CD14-positive monocyte (primary cell): Measurements from ENCODE around the gene PARL. TPM values are rescaled to one million over a fixed set of nuclear protein-coding genes. Genes with fewer than 3 reads are reported as not detected.

Experiments
- DNase-seq, 3 donors: peaks; one replicate each; pipeline ENCODE4 v3.0.0-alpha.2; 2011 to 2022
- H2AFZ ChIP-seq: 2 replicates; pipeline ENCODE4 v1.6.0; 2012; ENCODE audit warnings: mild to moderate bottlenecking, low read depth, low read length, inconsistent platforms; ENCODE audit not compliant: insufficient read depth, poor library complexity, severe bottlenecking
- H3K27ac ChIP-seq, 2 donors: 1 replicate in 1 of 2; 2 replicates in 1 of 2; pipeline ENCODE4 v1.5.1; 2012 to 2013; ENCODE audit warnings: low read length in 2 of 2, control low read depth in 1 of 2, inconsistent platforms in 1 of 2, low read depth in 1 of 2, mild to moderate bottlenecking in 1 of 2
- H3K27me3 ChIP-seq, 2 donors: one replicate each; pipeline versions ENCODE4 v1.6.0 to v1.6.1; 2011 to 2013; ENCODE audit warnings: low read length in 2 of 2; ENCODE audit not compliant: control insufficient read depth in 2 of 2, insufficient read depth in 2 of 2
- H3K36me3 ChIP-seq, 2 donors: replicated peaks in 1 of 2; 1 replicate in 1 of 2; 2 replicates in 1 of 2; pipeline versions ENCODE4 v1.5.1 to v1.6.1; 2012 to 2013; ENCODE audit warnings: low read length in 2 of 2, control low read depth in 1 of 2, inconsistent platforms in 1 of 2, mild to moderate bottlenecking in 1 of 2; ENCODE audit not compliant: insufficient read depth in 2 of 2, control insufficient read depth in 1 of 2
- H3K4me1 ChIP-seq, 2 donors: 1 replicate in 1 of 2; 2 replicates in 1 of 2; pipeline versions ENCODE4 v1.5.1 to v1.6.1; 2012 to 2013; ENCODE audit warnings: low read length in 2 of 2, control low read depth in 1 of 2, inconsistent platforms in 1 of 2, mild to moderate bottlenecking in 1 of 2, moderate library complexity in 1 of 2; ENCODE audit not compliant: insufficient read depth in 2 of 2, control insufficient read depth in 1 of 2
- H3K4me2 ChIP-seq: replicated peaks from 2 replicates; pipeline ENCODE3; 2012; ENCODE audit warnings: low read length, moderate library complexity, mild to moderate bottlenecking; ENCODE audit not compliant: poor library complexity, severe bottlenecking; ENCODE audit errors: extremely low read depth
- H3K4me3 ChIP-seq, 3 experiments: fragments of 200-600 bp in 1 of 3; sonication (generic) in 1 of 3; replicated peaks in 1 of 3; 1 replicate in 2 of 3; 2 replicates in 1 of 3; pipeline ENCODE4 v1.5.1; 2011 to 2013; ENCODE audit warnings: low read length in 3 of 3, mild to moderate bottlenecking in 3 of 3, control low read depth in 2 of 3, low read depth in 2 of 3, inconsistent platforms in 1 of 3, moderate library complexity in 1 of 3
- H3K79me2 ChIP-seq: 2 replicates; pipeline ENCODE4 v1.6.0; 2012; ENCODE audit warnings: mild to moderate bottlenecking, control low read depth, inconsistent platforms, low read length, moderate library complexity; ENCODE audit not compliant: insufficient read depth
- H3K9ac ChIP-seq: 2 replicates; pipeline ENCODE4 v1.6.0; 2017; ENCODE audit warnings: low read length, mild to moderate bottlenecking; ENCODE audit not compliant: insufficient read depth, poor library complexity, severe bottlenecking
- H3K9me3 ChIP-seq, 2 donors: replicated peaks in 1 of 2; 1 replicate in 1 of 2; 2 replicates in 1 of 2; pipeline versions ENCODE4 v1.5.1 to v1.6.1; 2012 to 2013; ENCODE audit warnings: low read length in 2 of 2, control low read depth in 1 of 2; ENCODE audit not compliant: control insufficient read depth in 1 of 2, insufficient read depth in 1 of 2
- H4K20me1 ChIP-seq: 2 replicates; pipeline ENCODE4 v1.6.0; 2012; ENCODE audit warnings: mild to moderate bottlenecking, low read length, control low read depth, moderate library complexity; ENCODE audit not compliant: insufficient read depth
- H3K27ac Mint-ChIP-seq, 7 donors: one replicate each; pipeline ENCODE4 v1.8.0; 2020; ENCODE audit warnings: mild to moderate bottlenecking in 7 of 7, mixed read lengths in 7 of 7, moderate library complexity in 6 of 7, inconsistent platforms in 2 of 7
- H3K27me3 Mint-ChIP-seq, 3 donors: one replicate each; pipeline ENCODE4 v1.8.0; 2021 to 2022; ENCODE audit warnings: low read depth in 3 of 3, mild to moderate bottlenecking in 3 of 3, mixed read lengths in 3 of 3, moderate library complexity in 3 of 3, inconsistent platforms in 1 of 3
- H3K36me3 Mint-ChIP-seq, 2 donors: one replicate each; pipeline ENCODE4 v1.8.0; 2020; ENCODE audit warnings: mixed read lengths in 2 of 2, inconsistent platforms in 1 of 2, mild to moderate bottlenecking in 1 of 2
- H3K4me1 Mint-ChIP-seq: one replicate; pipeline ENCODE4 v1.8.0; 2020; ENCODE audit warnings: mild to moderate bottlenecking, mixed read lengths
- H3K4me3 Mint-ChIP-seq, 2 donors: one replicate each; pipeline ENCODE4 v1.8.0; 2020; ENCODE audit warnings: mild to moderate bottlenecking in 2 of 2, mixed read lengths in 2 of 2, moderate library complexity in 1 of 2
- H3K9me3 Mint-ChIP-seq, 7 donors: one replicate each; pipeline ENCODE4 v1.8.0; 2020 to 2022; ENCODE audit warnings: mixed read lengths in 7 of 7, mild to moderate bottlenecking in 6 of 7, moderate library complexity in 6 of 7, inconsistent platforms in 2 of 7
- WGBS: methylation state at CpG from one replicate; pipeline ENCODE4 v1.1.5; 2013; ENCODE audit warnings: missing lambda C conversion rate; ENCODE audit not compliant: insufficient coverage; 5-methylcytosine and 5-hydroxymethylcytosine counted together
- intact Hi-C, 2 donors: fragments of 100-400 bp; cut with micrococcal nuclease; formaldehyde crosslinking; loops; one replicate each; pipeline versions ENCODE4 v1.15.0 to v1.15.1; 2023
- polyA plus RNA-seq, 3 donors: library from polyadenylated mRNA; depleted of rRNA in 1 of 3; unstranded in 2 of 3; stranded (reverse) in 1 of 3; fragments of 300-500 nt in 2 of 3; fragments of >200 nt in 1 of 3; fragmentation: Illumina TruSeq in 2 of 3; gene quantifications; 1 replicate in 2 of 3; 2 replicates in 1 of 3; pipeline ENCODE4 v1.2.3, GENCODE V29; 2012 to 2021
- TF ChIP-seq, protein P1 (sequence below): fragments of 200-600 bp; IDR thresholded peaks from one replicate; pipeline ENCODE4 v1.8.0; 2022; ENCODE audit warnings: antibody characterized with exemption, mild to moderate bottlenecking

PARL gene
- polyA plus RNA-seq, 3 donors, result 65.6 to 196 (median 155) TPM

DNA sequence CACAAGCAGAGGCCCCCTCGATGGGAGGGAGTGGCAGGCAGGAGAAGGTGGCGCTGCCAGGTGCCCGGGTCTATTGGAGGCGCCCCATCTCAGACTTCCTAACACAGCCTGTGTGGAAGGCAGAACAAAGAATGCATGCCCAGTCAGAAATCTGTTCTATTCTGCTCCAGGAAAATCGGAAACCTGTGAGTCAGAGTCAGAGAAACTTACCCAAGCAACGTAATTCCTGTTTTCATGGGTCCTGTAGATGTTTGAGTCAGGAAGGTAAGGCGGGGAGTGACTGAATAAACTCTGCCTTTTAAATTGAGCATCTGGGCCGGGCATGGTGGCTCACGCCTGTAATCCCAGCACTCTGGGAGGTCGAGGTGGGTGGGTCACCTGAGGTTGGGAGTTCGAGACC, 73.0 kb downstream of the PARL start:
- Mint-ChIP-seq H3K4me3 (no peak overlapping the region), H3K36me3 (peaks cover 68 to 89% of the 10 kb centered on the region in 2 donors)
- intact Hi-C loops, result no loop called here

DNA sequence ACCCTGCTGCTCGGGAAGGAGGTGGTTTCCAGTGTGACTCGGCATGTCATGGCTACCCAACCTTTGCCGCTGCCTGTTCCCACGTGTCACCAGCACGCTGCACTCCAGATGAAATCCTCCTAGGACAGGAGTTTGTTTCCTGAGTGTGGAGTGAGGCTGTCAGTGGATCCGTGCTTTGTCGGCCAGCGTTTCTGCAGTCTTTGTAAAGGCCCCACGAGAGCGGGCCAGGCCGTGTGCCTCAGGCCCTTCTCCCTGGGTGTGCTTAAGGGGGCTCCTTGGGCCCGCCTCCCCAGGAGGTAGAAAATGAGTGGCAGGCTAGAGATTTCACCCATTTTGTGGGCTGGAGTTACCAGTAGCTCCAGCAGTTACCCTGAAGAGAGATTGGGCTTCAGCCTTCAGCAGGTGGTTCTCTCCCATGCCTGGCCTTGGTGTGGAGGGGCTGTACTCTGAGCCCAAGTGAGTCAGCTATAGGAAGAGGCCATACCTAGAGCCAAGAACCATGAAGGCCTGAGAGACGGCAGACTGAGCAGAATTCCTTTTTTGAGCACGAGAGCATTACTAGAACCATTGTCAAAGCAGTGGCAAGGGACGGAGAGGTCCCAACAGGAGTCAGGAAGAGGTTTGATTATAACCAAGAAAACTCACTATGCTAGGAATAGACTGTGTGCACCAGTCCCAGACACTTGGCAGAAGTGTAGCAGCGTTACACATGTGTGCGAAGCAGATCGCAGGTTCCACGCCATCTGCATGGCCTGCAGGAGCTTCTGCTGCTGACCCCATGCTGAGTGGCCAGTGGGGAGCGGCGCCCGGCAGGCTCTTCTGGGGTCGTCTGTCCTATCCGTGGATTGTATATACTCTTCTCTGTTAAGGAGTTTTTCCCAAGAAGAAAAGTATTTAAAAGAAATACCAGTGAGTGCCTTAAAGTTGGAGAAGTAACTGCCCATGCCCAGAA, 73.8 kb downstream of the PARL start:
- Histone ChIP-seq H3K9me3 (no peaks in the 10 kb centered on the region), H3K9ac (no peak overlapping the region), H3K4me2 (no peak overlapping the region), H3K27me3 (no peaks in the 10 kb centered on the region), H2AFZ (no peak overlapping the region), H3K79me2 (no peaks in the 10 kb centered on the region), H3K4me3 (no peak overlapping the region), H3K4me1 (no peaks in the 10 kb centered on the region), H3K27ac (no peak overlapping the region), H4K20me1 (no peaks in the 10 kb centered on the region), H3K36me3 (peaks cover 68 to 82% of the 10 kb centered on the region in 2 donors)
- no peak overlapping the region for H3K4me3 Mint-ChIP-seq
- TF ChIP-seq, protein P1, sequence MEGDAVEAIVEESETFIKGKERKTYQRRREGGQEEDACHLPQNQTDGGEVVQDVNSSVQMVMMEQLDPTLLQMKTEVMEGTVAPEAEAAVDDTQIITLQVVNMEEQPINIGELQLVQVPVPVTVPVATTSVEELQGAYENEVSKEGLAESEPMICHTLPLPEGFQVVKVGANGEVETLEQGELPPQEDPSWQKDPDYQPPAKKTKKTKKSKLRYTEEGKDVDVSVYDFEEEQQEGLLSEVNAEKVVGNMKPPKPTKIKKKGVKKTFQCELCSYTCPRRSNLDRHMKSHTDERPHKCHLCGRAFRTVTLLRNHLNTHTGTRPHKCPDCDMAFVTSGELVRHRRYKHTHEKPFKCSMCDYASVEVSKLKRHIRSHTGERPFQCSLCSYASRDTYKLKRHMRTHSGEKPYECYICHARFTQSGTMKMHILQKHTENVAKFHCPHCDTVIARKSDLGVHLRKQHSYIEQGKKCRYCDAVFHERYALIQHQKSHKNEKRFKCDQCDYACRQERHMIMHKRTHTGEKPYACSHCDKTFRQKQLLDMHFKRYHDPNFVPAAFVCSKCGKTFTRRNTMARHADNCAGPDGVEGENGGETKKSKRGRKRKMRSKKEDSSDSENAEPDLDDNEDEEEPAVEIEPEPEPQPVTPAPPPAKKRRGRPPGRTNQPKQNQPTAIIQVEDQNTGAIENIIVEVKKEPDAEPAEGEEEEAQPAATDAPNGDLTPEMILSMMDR, result no peak
- H3K4me1 Mint-ChIP-seq, result no peaks in the 10 kb centered on the region
- no peak for DNase-seq
- WGBS, result 92% methylated on average over 23 of the region's 24 CpGs
- intact Hi-C loops, result no loop called here
- H3K27ac Mint-ChIP-seq, result peak overlapping the region in 1 of 7 donors; percentile 33
- peaks cover 68 to 88% of the 10 kb centered on the region in 2 donors for H3K36me3 Mint-ChIP-seq
- H3K27me3 Mint-ChIP-seq, result no peaks in the 10 kb centered on the region
- H3K9me3 Mint-ChIP-seq, result no peaks in the 10 kb centered on the region

More for the DNA sequence above, 73.0 kb downstream of the PARL start:
- DNase-seq, result no peak
- H3K4me3 ChIP-seq, result no peak overlapping the region
- Mint-ChIP-seq H3K27me3 (no peaks in the 10 kb centered on the region), H3K9me3 (no peaks in the 10 kb centered on the region), H3K27ac (peak overlapping the region in 1 of 7 donors; percentile 7), H3K4me1 (no peaks in the 10 kb centered on the region)
- no peak overlapping the region for H3K4me2 ChIP-seq
- no peaks in the 10 kb centered on the region for H4K20me1 ChIP-seq
- no peaks in the 10 kb centered on the region for H3K4me1 ChIP-seq
- H3K27ac ChIP-seq, result no peak overlapping the region
- H3K27me3 ChIP-seq, result no peaks in the 10 kb centered on the region
- no peak overlapping the region for H3K9ac ChIP-seq
- 98% methylated on average over 6 of the region's 11 CpGs for WGBS
- H3K79me2 ChIP-seq, result no peaks in the 10 kb centered on the region
- no peaks in the 10 kb centered on the region for H3K9me3 ChIP-seq
- H2AFZ ChIP-seq, result no peak overlapping the region
- TF ChIP-seq, protein P1, result no peak
- peaks cover 61 to 82% of the 10 kb centered on the region in 2 donors for H3K36me3 ChIP-seq
